SIG-M5 treated with dmso at 0.1 percent for 504 hours (cell line): Measurements from ENCODE around the gene RHEX.
"Not testable (repeated sequence)": the region's sequence is repeated elsewhere in the genome, so short reads cannot be mapped to it uniquely, and the experiment has no call there.

Experiments used
- DNase-seq: peaks from one replicate; lab custom pipeline; 2025; ENCODE audit not compliant: unreplicated experiment; lab: John Stamatoyannopoulos, UW

Gene RHEX

GRCh38 chr1:206058289-206058926 is 5.4 kb downstream of the RHEX start:
- DNase-seq, result not testable (repeated sequence)

DNA sequence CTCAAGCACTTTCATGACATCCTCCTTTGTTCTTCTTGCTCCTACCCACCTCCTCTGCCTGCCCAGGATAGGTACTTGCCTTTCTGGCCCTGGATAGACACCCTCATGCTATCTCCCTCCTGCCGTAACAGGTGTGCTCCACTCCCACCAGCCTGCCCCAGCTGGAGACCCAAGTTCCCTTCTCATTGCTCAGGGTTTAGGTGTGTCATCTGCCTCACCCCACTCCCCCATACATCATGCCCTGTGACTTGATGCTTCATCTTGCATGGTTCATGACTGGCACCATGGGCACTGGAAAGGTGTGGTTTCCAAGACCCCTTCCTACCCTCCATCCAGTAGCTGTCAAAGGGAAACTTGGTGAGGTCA is 5.9 kb downstream of the RHEX start:
- DNase-seq, result no peak

GRCh38 chr1:206059355-206059915 is 6.5 kb downstream of the RHEX start:
- peak; percentile 13 for DNase-seq

DNA sequence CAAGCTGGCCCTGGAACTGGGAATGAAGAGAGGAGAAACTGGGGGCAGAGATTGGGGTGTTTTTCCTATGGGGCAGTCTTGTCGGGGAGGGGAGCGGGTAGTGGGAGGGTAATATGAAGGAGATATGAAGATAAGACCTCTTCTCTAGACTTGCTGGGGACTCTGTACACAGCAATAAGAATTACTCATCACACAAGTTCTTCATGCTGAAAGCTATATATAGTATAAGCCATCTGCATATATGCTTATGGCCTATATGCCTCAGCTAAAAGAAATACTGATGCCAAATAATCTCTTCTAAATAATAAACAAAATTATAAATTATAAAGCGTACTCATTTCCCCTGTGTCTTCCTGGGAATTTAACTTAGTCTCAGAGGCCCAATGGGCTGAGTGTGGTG is 7.9 kb downstream of the RHEX start:
- DNase-seq, result no peak

GRCh38 chr1:206062464-206062863 is 9.5 kb downstream of the RHEX start:
- no peak for DNase-seq

DNA sequence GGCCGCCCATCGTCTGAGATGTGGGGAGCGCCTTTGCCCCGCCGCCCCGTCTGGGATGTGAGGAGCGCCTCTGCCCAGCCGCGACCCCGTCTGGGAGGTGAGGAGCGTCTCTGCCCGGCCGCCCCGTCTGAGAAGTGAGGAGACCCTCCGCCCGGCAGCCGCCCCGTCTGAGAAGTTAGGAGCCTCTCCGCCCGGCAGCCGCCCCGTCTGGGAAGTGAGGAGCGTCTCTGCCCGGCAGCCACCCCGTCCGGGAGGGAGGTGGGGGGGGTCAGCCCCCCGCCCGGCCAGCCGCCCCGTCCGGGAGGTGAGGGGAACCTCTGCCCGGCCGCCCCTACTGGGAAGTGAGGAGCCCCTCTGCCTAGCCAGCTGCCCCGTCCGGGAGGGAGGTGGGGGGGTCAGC is 11.0 kb downstream of the RHEX start:
- not testable (repeated sequence) for DNase-seq

GRCh38 chr1:206064501-206064900 is 11.5 kb downstream of the RHEX start:
- DNase-seq, result not testable (repeated sequence)

DNA sequence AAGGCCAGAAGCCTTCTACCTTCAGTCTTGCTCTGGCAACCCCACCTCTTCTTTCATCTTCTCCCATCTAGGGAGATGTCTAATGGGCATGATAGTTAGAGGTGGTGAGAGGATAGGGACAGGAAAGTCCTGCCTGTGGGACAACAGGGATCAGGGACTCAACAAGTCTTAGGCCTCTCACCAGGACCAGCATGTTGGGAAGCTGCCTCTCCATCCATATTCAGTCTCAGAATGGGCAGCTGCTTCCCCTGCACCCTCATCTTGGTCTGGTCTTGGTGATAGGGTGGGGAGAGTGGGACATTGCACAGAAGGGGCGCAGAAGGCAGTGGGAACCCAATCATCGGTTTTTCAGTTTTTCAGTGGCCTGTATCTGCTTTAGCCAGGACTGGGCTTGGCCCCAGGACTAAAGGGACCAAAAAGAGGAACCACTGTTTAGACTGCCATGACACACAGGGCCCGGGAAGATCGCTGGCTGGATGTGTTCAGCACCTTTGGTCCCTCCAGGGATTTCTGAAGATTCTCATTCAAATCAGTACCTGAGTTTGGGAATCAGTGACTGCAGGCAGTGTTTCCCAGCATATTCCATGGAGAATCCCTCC is 12.7 kb downstream of the RHEX start:
- DNase-seq, result no peak

- no peak for DNase-seq
These were observed 13.7 kb downstream of the RHEX start for GRCh38 chr1:206066479-206067171.

DNA sequence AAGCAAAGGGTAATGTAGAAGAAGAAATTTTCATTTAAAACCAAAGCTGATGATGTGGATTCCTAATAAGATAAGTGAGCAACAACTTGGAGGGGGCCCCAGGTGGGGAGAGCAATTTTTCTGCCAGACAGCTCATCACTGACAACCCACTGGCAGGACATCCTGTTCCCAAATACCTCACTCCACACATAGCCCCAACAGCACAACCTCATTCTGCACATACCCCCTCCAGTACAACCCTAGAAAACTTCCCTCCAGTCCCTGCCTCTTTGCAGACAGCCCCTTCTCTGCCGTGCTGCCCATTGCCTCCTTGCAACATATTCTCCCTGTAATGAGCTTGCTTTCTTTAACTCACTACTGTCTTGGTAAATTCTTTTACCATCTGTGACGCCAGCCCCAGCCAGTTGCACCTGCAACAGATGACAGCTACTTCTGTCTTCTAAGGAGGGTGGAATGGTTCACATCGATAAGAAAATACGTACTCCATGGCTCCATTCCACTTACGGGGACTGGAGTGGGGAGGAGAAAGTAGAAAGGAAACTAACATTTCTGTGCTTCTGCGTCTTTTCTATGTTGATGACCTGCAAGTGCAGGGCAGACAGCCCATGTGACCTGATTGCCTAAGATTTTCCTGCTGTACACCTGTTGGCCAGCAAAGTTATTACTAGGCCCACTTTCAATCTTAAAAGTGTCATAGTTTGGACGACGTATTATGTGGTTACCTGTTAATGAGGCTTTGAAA is 14.7 kb downstream of the RHEX start:
- no peak for DNase-seq

GRCh38 chr1:206068314-206068713 is 15.3 kb downstream of the RHEX start:
- DNase-seq, result no peak

DNA sequence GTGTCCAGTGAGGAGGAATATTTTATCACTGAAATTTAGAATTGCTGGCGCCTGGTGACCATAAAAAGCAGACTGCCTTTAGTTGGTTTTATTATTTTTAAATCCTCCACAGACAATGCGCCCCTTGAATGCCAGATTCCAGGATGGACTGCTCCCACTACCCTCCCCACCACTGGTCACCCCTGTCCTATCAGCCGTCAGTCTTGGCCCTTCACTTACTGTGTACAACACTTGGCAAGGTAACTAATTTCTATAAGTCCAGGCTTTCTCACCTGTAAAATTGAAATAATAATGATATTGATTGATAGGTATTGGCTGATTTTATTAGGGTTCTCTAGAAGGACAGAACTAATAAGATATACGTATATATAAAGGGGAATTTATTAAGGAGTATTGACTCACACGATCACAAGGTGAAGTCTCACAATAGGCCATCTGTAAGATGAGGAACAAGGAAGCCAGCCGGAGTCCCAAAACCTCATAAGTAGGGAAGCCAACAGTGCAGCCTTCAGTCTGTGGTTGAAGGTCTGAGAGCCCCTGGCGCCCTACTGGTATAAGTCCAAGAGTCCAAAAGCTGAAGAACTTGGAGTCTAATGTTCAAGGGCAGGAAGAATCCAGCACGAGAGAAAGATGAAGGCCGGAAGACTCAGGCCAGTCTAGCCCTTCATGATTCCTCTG is 17.8 kb downstream of the RHEX start:
- no peak for DNase-seq

DNA sequence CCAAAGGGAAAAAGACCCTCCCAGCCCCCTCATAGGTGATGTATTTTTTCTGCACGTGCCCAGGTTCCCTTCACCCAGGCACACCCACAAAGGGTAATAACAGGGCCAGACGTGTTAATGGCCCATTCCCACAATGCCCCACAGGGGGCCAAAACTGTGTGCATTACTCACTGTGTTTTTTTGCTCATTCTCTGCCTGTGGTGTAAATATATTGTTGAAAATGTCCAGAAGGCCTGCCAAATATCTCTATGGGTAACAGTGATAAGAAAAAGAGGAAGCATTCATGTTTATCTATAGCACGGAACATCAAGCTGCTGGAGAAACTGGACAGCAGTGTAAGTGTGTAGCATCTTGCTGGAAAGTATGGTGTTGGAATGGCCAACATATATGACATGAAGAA is 21.9 kb downstream of the RHEX start:
- peak; percentile 65 for DNase-seq

DNA sequence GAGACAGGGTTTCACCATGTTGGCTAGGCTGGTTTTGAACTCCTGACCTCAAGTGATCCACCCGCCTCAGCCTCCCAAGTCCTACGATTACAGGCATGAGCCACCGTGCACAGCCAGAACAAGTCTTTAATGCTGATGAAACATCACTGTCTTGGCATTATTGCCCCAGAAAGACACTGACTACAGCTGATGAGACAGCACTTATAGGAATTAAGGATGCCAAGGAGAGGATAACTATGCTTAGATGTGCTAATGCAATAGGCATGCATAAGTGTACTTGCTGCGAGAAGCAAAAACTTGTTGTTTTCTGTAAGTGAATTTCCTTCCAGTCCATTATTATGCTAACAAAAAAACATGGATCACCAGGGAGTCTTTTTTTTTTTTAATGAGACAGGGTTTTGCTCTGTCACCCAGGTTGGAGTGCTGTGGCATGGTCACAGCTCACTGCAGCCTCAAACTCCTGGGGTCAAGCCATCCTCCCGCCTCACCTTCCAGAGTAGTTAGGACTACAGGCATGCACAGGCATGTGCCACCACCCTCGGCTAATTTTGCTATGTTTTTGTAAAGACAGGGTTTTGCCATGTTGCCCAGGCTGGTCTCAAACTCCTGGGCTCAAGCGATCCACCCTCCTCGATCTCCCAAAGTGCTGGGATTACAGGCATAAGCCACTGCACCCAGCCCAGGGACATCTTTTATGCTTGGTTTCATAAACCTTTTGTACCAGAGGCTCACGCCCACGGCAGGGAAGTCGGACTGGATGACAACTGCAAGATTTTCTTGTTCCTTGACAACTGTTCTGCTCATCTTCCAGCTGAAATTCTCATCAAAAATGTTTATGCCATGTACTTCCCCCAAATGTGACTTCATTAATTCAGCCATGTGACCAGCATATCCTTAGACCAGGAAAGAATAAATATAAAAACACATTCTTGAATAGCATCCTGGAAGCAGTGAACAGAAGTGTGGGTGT is 23.1 kb downstream of the RHEX start:
- DNase-seq, result no peak

DNA sequence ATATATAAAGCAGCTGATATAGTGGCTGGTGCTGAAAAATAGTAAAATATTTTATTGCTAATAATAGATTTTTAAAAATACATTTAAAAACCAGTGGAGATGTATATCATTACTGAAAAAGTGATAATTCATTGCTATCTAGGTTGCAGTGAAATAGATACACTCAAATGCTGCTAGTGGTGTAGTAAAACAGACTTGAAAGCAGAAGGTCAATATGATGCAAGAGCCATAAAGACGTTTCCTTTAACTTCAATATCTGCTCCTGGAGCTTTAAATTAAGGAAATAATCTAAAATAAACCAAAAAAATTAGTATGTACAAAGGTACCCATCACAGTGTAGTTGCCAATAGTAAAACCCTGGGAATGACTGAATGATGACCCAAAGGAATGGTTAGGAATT is 26.2 kb downstream of the RHEX start:
- DNase-seq, result peak; percentile 72

DNA sequence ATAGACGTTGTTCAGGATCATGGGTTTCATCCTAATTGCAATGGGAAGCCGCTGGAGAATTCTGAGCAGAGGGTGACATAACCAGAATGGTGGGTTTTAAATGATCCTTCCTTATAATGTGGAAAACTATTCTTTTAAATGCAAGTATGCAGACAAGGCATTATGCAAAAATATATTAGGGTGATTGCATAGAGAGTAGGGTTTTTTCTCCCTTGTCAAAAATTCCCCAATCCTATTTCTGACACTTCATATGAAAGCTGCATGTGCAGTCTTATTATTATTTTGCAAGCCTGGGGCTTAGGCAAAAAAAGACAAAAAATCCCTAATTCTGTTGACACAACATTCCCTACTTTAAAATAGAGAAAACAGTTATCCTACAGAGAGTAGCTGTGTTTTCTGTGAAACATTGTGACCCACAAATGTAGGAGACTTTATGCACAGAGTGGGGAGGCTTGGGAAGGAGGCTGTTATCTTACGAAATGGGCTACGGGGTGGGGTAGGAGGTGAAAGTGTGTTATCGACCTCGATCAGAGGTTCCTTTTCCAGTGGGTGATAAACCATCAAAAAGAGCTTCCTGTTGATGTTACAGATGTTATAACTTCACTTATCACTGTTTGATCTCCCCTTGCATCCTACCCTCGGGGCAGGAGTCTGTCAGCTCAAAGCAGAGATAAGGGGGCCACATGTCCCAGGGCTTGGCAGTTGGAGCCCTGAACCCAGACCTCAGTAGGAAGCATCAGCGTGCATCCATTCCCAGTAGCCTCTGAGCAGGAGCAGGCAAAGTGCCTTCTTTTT is 27.2 kb downstream of the RHEX start:
- DNase-seq, result peak; percentile 86

GRCh38 chr1:206081856-206082255 is 28.9 kb downstream of the RHEX start:
- peak; percentile 39 for DNase-seq

DNA sequence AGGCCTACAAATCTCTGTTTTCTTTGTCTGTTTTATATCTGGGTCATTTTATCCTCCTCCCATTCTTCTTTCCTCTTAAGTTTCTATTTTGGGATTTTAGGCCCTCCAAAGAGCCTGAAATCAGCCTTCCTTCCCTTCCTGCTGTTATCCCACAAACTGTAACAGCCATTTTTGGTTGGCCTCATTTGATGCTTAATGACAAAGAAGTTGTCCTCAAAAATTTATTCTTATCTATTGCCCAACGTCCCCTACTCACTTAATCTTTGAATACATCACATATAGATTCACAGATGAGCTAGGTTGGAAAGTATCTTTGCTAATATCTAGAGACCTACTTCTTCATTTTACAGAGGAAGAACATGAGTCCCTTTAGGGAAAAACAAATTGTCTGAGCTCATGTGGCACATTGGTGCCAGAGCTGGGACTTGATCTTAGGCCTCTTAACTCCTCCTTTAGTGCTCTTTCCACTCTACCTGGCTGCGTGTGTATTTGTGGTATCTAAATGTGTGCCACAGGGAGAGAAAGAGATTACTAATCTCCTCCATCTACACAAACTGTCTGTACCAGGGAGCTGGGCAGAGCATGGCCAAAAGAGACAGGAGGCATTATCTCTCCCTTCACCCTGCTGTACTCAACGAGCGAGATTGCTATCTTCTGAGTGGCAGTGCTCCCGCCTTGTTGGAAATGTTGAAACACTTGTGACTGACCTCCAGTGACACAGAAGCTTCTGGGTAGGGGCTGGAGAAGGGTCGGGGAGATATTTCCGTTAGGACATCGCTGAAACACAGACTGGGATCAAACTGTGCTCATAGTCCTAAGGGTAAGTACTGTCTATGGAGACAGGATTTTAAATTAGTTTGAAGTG is 30.1 kb downstream of the RHEX start:
- peak; percentile 79 for DNase-seq
